Neutrophil (primary cell): Measurements from ENCODE around the gene ZIC3.

Source experiments
- H3K27ac ChIP-seq: fragments of 200-600 bp; sonication (generic); 2 replicates; pipeline ENCODE4 v1.5.1; 2016; ENCODE audit warnings: mild to moderate bottlenecking, moderate library complexity
- H3K27me3 ChIP-seq: fragments of 200-600 bp; sonication (generic); 2 replicates; pipeline ENCODE4 v1.6.0; 2016; ENCODE audit warnings: mild to moderate bottlenecking
- H3K36me3 ChIP-seq: fragments of 200-600 bp; sonication (generic); 2 replicates; pipeline ENCODE4 v1.5.1; 2017
- H3K4me1 ChIP-seq, 2 experiments: fragments of 200-600 bp in 1 of 2; sonication (generic) in 1 of 2; 1 replicate in 1 of 2; 2 replicates in 1 of 2; pipeline versions ENCODE4 v1.5.1 to v1.6.1; 2013 to 2016; ENCODE audit warnings: low read depth in 1 of 2, low read length in 1 of 2, mild to moderate bottlenecking in 1 of 2, moderate library complexity in 1 of 2; ENCODE audit not compliant: control insufficient read depth in 1 of 2, insufficient read depth in 1 of 2
- H3K4me3 ChIP-seq, 2 experiments: fragments of 200-600 bp in 1 of 2; sonication (generic) in 1 of 2; 1 replicate in 1 of 2; 2 replicates in 1 of 2; pipeline ENCODE4 v1.5.1; 2013 to 2016; ENCODE audit warnings: low read depth in 1 of 2, low read length in 1 of 2, mild to moderate bottlenecking in 1 of 2, moderate library complexity in 1 of 2
- H3K9me3 ChIP-seq: fragments of 200-600 bp; sonication (generic); 2 replicates; pipeline ENCODE4 v1.5.1; 2016
- CTCF ChIP-seq: fragments of 200-600 bp; sonication (generic); IDR thresholded peaks from 2 replicates; pipeline ENCODE4 v1.5.1; 2016; ENCODE audit warnings: antibody characterized with exemption

The ZIC3 gene

GRCh38 chrX:137565921-137566745 is at the start of gene ZIC3:
Gene ZIC3 (plus strand): TSS chrX:137566127. CDS start chrX:137566692, 565 bp downstream.
- Histone ChIP-seq H3K9me3 (no peaks in the 10 kb centered on the region), H3K27ac (no peak within 1 kb of the TSS), H3K27me3 (peaks cover 100% of the 10 kb centered on the region), H3K36me3 (no peaks in the 10 kb centered on the region), H3K4me3 (peak within 1 kb of the TSS in 1 of 2 experiments; percentile 32), H3K4me1 (no peaks in the 10 kb centered on the region)
- TF ChIP-seq CTCF, result no peak

GRCh38 chrX:137519459-137519858 is 46.5 kb upstream of the ZIC3 start:
- Histone ChIP-seq H3K9me3 (no peaks in the 10 kb centered on the region), H3K27me3 (no peaks in the 10 kb centered on the region), H3K36me3 (no peaks in the 10 kb centered on the region), H3K4me3 (no peak overlapping the region), H3K27ac (no peak overlapping the region), H3K4me1 (no peaks in the 10 kb centered on the region)
- TF ChIP-seq CTCF, result no peak

- TF ChIP-seq CTCF, result no peak
- H3K9me3 ChIP-seq, result no peaks in the 10 kb centered on the region
- H3K4me3 ChIP-seq, result no peak overlapping the region
- no peaks in the 10 kb centered on the region for H3K4me1 ChIP-seq
- H3K36me3 ChIP-seq, result no peaks in the 10 kb centered on the region
- H3K27ac ChIP-seq, result no peak overlapping the region
- H3K27me3 ChIP-seq, result peaks cover 75% of the 10 kb centered on the region
These were observed 19.9 kb upstream of the ZIC3 start for GRCh38 chrX:137545711-137546651.

- no peaks in the 10 kb centered on the region for H3K4me1 ChIP-seq
- peaks cover 86% of the 10 kb centered on the region for H3K27me3 ChIP-seq
- H3K27ac ChIP-seq, result no peak overlapping the region
- no peaks in the 10 kb centered on the region for H3K36me3 ChIP-seq
- no peak for TF ChIP-seq CTCF
- no peaks in the 10 kb centered on the region for H3K9me3 ChIP-seq
- H3K4me3 ChIP-seq, result no peak overlapping the region
These were observed 18.6 kb upstream of the ZIC3 start for GRCh38 chrX:137547291-137547690.

- Histone ChIP-seq H3K9me3 (no peaks in the 10 kb centered on the region), H3K36me3 (no peaks in the 10 kb centered on the region), H3K27ac (no peak overlapping the region), H3K4me3 (no peak overlapping the region), H3K4me1 (no peaks in the 10 kb centered on the region), H3K27me3 (peaks cover 93% of the 10 kb centered on the region)
- no peak for TF ChIP-seq CTCF
These were observed 17.7 kb upstream of the ZIC3 start for GRCh38 chrX:137548261-137548660.
